H1 (cell line): ENCODE measurements around the gene DGKI. TPM values are rescaled to one million over a fixed set of nuclear protein-coding genes. Genes with fewer than 3 reads are reported as not detected.
A peak's percentile ranks its signal among the peaks of the same experiment; 100 is the strongest.

Experiments used
- CTCF ChIA-PET: fragments of 300-600 bp; sonication (Branson Sonifier 250); formaldehyde crosslinking; loops from one replicate; lab custom pipeline; 2021; ENCODE audit not compliant: partially characterized antibody; lab: Charles Lee
- POLR2A ChIA-PET: fragments of 300-600 bp; sonication (Branson Sonifier 250); formaldehyde crosslinking; loops from one replicate; lab custom pipeline; 2021; ENCODE audit warnings: inconsistent platforms; ENCODE audit not compliant: partially characterized antibody; lab: Charles Lee
- DNase-seq, 2 experiments: peaks; one replicate each; pipeline versions ENCODE4 v3.0.0 to v3.0.0-alpha.2; 2010 to 2022; ENCODE audit warnings: low spot score in 2 of 2, low read depth in 1 of 2, mixed read lengths in 1 of 2
- FAIRE-seq: peaks from 2 replicates; lab custom pipeline; 2011; peaks lifted over from hg19 to GRCh38; lab: Jason Lieb, UNC
- H2AFZ ChIP-seq: 2 replicates; pipeline ENCODE4 v1.8.1; 2012; ENCODE audit warnings: low read length, inconsistent platforms
- H2AK5ac ChIP-seq: 2 replicates; pipeline ENCODE4 v1.6.1; 2013; ENCODE audit warnings: low read depth, low read length
- H2BK120ac ChIP-seq: replicated peaks from 2 replicates; pipeline ENCODE3; 2013; ENCODE audit warnings: low read depth, low read length, inconsistent platforms
- H2BK12ac ChIP-seq: 2 replicates; pipeline ENCODE4 v1.6.1; 2013; ENCODE audit warnings: low read depth, low read length
- H2BK15ac ChIP-seq: 2 replicates; pipeline ENCODE4 v1.6.1; 2013; ENCODE audit warnings: low read length
- H2BK20ac ChIP-seq: 2 replicates; pipeline ENCODE4 v1.6.1; 2013; ENCODE audit warnings: low read length
- H2BK5ac ChIP-seq: 2 replicates; pipeline ENCODE4 v1.6.1; 2013; ENCODE audit warnings: low read depth, low read length
- H3K14ac ChIP-seq: 2 replicates; pipeline ENCODE4 v1.6.1; 2013; ENCODE audit warnings: inconsistent platforms; ENCODE audit not compliant: insufficient read length
- H3K18ac ChIP-seq: 2 replicates; pipeline ENCODE4 v1.6.1; 2013; ENCODE audit warnings: low read length; ENCODE audit errors: extremely low read depth
- H3K23ac ChIP-seq: 2 replicates; pipeline ENCODE4 v1.6.1; 2013; ENCODE audit warnings: inconsistent platforms; ENCODE audit not compliant: insufficient read length
- H3K23me2 ChIP-seq: 2 replicates; pipeline ENCODE4 v1.6.1; 2013; ENCODE audit warnings: low read depth, low read length
- H3K27ac ChIP-seq: 2 replicates; pipeline ENCODE4 v1.6.1; 2011; ENCODE audit warnings: low read depth, low read length, inconsistent platforms
- H3K27me3 ChIP-seq, 4 experiments: replicated peaks in 1 of 4; 1 replicate in 1 of 4; 2 replicates in 3 of 4; pipeline versions ENCODE4 v1.6.1 to v1.8.1; 2011 to 2013; ENCODE audit warnings: low read length in 3 of 4, mild to moderate bottlenecking in 3 of 4, inconsistent platforms in 2 of 4, mixed read lengths in 2 of 4, moderate library complexity in 1 of 4; ENCODE audit not compliant: control insufficient read depth in 3 of 4, insufficient read depth in 3 of 4; ENCODE audit errors: extremely low read depth in 1 of 4
- H3K36me3 ChIP-seq, 4 experiments: 2 replicates each; pipeline versions ENCODE4 v1.6.1 to v1.8.1; 2011 to 2013; ENCODE audit warnings: mild to moderate bottlenecking in 4 of 4, low read length in 3 of 4, moderate library complexity in 2 of 4, control low read depth in 1 of 4, inconsistent platforms in 1 of 4; ENCODE audit not compliant: insufficient read depth in 4 of 4, control insufficient read depth in 2 of 4
- H3K4ac ChIP-seq: replicated peaks from 2 replicates; pipeline ENCODE3; 2013; ENCODE audit warnings: low read length, low read depth, mixed read lengths, inconsistent platforms; ENCODE audit not compliant: insufficient read length
- H3K4me1 ChIP-seq, 4 experiments: replicated peaks in 1 of 4; 1 replicate in 1 of 4; 2 replicates in 3 of 4; pipeline versions ENCODE4 v1.6.1 to v1.8.1; 2011 to 2013; ENCODE audit warnings: low read length in 3 of 4, inconsistent platforms in 2 of 4, mixed read lengths in 1 of 4; ENCODE audit not compliant: insufficient read depth in 4 of 4, control insufficient read depth in 3 of 4
- H3K4me2 ChIP-seq, 2 experiments: 2 replicates each; pipeline versions ENCODE4 v1.6.1 to v1.8.1; 2011 to 2013; ENCODE audit warnings: low read depth in 2 of 2, low read length in 2 of 2, control low read depth in 1 of 2, inconsistent platforms in 1 of 2, mild to moderate bottlenecking in 1 of 2; ENCODE audit not compliant: insufficient read depth in 1 of 2
- H3K4me3 ChIP-seq, 4 experiments: fragments of 200-600, 300-600 bp in 1 of 4; sonication (generic), shearing (Covaris generic), sonication (Bioruptor Twin) in 1 of 4; 2 replicates each; pipeline versions ENCODE4 v1.5.1 to v1.8.1; 2011 to 2016; ENCODE audit warnings: low read length in 4 of 4, low read depth in 3 of 4, control low read depth in 2 of 4, inconsistent platforms in 2 of 4, mild to moderate bottlenecking in 2 of 4, mixed read lengths in 1 of 4, moderate library complexity in 1 of 4; ENCODE audit not compliant: insufficient read depth in 2 of 4; ENCODE audit errors: extremely low read depth in 1 of 4
- H3K56ac ChIP-seq: replicated peaks from 2 replicates; pipeline ENCODE3; 2013; ENCODE audit warnings: low read depth, mild to moderate bottlenecking, mixed read lengths, low read length, inconsistent platforms; ENCODE audit not compliant: insufficient read length
- H3K79me1 ChIP-seq: 2 replicates; pipeline ENCODE4 v1.6.1; 2013; ENCODE audit warnings: low read depth, low read length, control low read depth
- H3K79me2 ChIP-seq, 2 experiments: 2 replicates each; pipeline versions ENCODE4 v1.6.1 to v1.8.1; 2012 to 2013; ENCODE audit warnings: low read length in 2 of 2, mild to moderate bottlenecking in 2 of 2, inconsistent platforms in 1 of 2; ENCODE audit not compliant: insufficient read depth in 2 of 2, control insufficient read depth in 1 of 2
- H3K9ac ChIP-seq, 4 experiments: replicated peaks in 1 of 4; 1 replicate in 1 of 4; 2 replicates in 3 of 4; pipeline versions ENCODE4 v1.6.1 to v1.8.1; 2011 to 2013; ENCODE audit warnings: low read depth in 3 of 4, low read length in 3 of 4, control low read depth in 2 of 4, mild to moderate bottlenecking in 2 of 4, moderate library complexity in 2 of 4, inconsistent platforms in 1 of 4; ENCODE audit errors: extremely low read depth in 1 of 4
- H3K9me3 ChIP-seq, 2 experiments: 2 replicates each; pipeline versions ENCODE4 v1.6.1 to v1.8.1; 2012 to 2013; ENCODE audit warnings: mild to moderate bottlenecking in 2 of 2, moderate library complexity in 2 of 2, control low read depth in 1 of 2, inconsistent platforms in 1 of 2, low read depth in 1 of 2, low read length in 1 of 2, mixed read lengths in 1 of 2; ENCODE audit not compliant: insufficient read depth in 2 of 2
- H4K20me1 ChIP-seq, 2 experiments: replicated peaks in 1 of 2; 2 replicates each; pipeline versions ENCODE3 to v1.8.1; 2011 to 2013; ENCODE audit warnings: inconsistent platforms in 2 of 2, low read length in 2 of 2, mild to moderate bottlenecking in 1 of 2; ENCODE audit not compliant: insufficient read depth in 2 of 2, control insufficient read depth in 1 of 2
- H4K5ac ChIP-seq: 2 replicates; pipeline ENCODE4 v1.6.1; 2013; ENCODE audit warnings: low read length, low read depth, mixed read lengths, inconsistent platforms; ENCODE audit not compliant: insufficient read length
- H4K8ac ChIP-seq: 2 replicates; pipeline ENCODE4 v1.8.0; 2013; ENCODE audit warnings: mild to moderate bottlenecking, moderate library complexity, low read length, inconsistent platforms; ENCODE audit not compliant: insufficient read depth; ENCODE audit errors: extremely low read depth
- H4K91ac ChIP-seq: replicated peaks from 2 replicates; pipeline ENCODE3; 2013; ENCODE audit warnings: low read length, mixed read lengths, inconsistent platforms; ENCODE audit not compliant: insufficient read length
- TBP ChIP-seq: IDR thresholded peaks from 2 replicates; pipeline ENCODE4 v1.6.1; 2011; ENCODE audit warnings: low read depth, low read length, improper control_type of control experiment
- WGBS, 2 experiments: shearing (Covaris generic) in 1 of 2; methylation state at CpG; one replicate each; pipeline versions ENCODE4 v1.1.6 to v1.1.7; 2013 to 2015; ENCODE audit warnings: low lambda C conversion rate in 2 of 2, mixed read lengths in 2 of 2, inconsistent platforms in 1 of 2, low coverage in 1 of 2, missing lambda C conversion rate in 1 of 2; ENCODE audit not compliant: insufficient replicate concordance in 2 of 2, insufficient coverage in 1 of 2, insufficient read length in 1 of 2; ENCODE audit errors: extremely low coverage in 1 of 2, missing lambda C conversion rate in 1 of 2; 5-methylcytosine and 5-hydroxymethylcytosine counted together
- polyA plus RNA-seq, 7 experiments: library from polyadenylated mRNA; depleted of rRNA in 3 of 7; stranded (reverse) in 5 of 7; unstranded in 2 of 7; fragments of >200 nt in 5 of 7; fragments of 200-250 nt in 2 of 7; gene quantifications; 1 replicate in 5 of 7; 2 replicates in 1 of 7; 4 replicates in 1 of 7; pipeline versions ENCODE4 v1.2.1 to v1.2.3, GENCODE V29; 2011 to 2013; ENCODE audit warnings: missing spikeins in 2 of 7, mixed read lengths in 2 of 7
- total RNA-seq: library from RNA; stranded (reverse); fragmentation: NEBNext Ultra II Directional; extraction: Animal tissue kit (Norgen Biotek cat#: 25700); gene quantifications from 2 replicates; pipeline ENCODE4 v1.2.1, GENCODE V29; 2021
- TF ChIP-seq, protein P1 (sequence below): IDR thresholded peaks from 2 replicates; pipeline ENCODE4 v1.6.1; 2012; ENCODE audit warnings: inconsistent platforms

DGKI gene
- total and polyA plus RNA-seq, 2 of the 8 experiments (the other 6 are each of a cell fraction or from before 2014, with no cell fraction given) = 0.20 to 0.71 TPM

DNA sequence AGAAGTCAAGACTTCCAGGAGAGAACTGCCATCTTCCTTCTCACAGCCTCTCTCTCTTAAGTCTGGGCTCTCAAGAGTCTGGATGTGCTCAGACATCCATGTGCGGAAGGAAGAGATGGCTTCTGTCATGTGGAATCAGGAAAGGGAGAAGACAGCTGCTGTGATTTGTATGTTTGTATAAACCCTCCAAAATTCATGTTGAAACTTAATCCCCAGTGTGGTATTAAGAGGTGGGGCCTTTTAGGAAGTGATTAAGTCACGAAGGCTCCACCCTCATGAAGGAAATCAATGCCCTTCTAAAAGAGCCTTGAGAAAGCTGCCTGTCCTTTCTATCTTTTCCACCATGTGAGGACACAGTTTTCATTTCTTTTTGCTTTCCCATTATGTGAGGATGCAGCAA is 429.3 kb downstream of the DGKI start:
- Histone ChIP-seq H3K27ac (no peak overlapping the region), H2AFZ (0 out of 2 replicates have a peak overlapping the region, but pooled peaks have one; percentile 8), H3K56ac (no peak overlapping the region), H3K79me1 (no peaks in the 10 kb centered on the region), H3K4me1 (no peaks in the 10 kb centered on the region), H3K4me2 (no peak overlapping the region), H4K5ac (no peak overlapping the region), H4K20me1 (no peaks in the 10 kb centered on the region), H3K27me3 (no peaks in the 10 kb centered on the region), H3K14ac (no peak overlapping the region), H3K4me3 (no peak overlapping the region), H2BK12ac (no peak overlapping the region), H3K79me2 (no peaks in the 10 kb centered on the region), H2BK15ac (no peak overlapping the region), H3K36me3 (no peaks in the 10 kb centered on the region), H3K23me2 (no peaks in the 10 kb centered on the region), H3K18ac (no peak overlapping the region), H4K8ac (no peak overlapping the region), H3K9ac (no peak overlapping the region), H4K91ac (no peak overlapping the region), H3K9me3 (no peaks in the 10 kb centered on the region), H2AK5ac (no peak overlapping the region), H2BK20ac (no peak overlapping the region), H3K23ac (no peak overlapping the region), H2BK5ac (no peak overlapping the region), H2BK120ac (no peak overlapping the region), H3K4ac (no peak overlapping the region)
- 96% methylated on average over 2 of the region's 2 CpGs; no CpG with 5 or more reads in 1 of the 2 experiments for WGBS, 2 experiments
- no peak for DNase-seq
- TF ChIP-seq TBP = no peak
- TF ChIP-seq, protein P1, sequence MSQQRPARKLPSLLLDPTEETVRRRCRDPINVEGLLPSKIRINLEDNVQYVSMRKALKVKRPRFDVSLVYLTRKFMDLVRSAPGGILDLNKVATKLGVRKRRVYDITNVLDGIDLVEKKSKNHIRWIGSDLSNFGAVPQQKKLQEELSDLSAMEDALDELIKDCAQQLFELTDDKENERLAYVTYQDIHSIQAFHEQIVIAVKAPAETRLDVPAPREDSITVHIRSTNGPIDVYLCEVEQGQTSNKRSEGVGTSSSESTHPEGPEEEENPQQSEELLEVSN = no peak
- POLR2A ChIA-PET = no interaction called here
- FAIRE-seq = no peak
- CTCF ChIA-PET = interaction anchor here (0.9 to 1.1 kb wide), 2 partner anchors 12 to 37 kb away, joined by 3 to 4 read pairs; no protein-coding TSS in a partner anchor
